Effector CD4-positive, alpha-beta T cell (primary cell): ENCODE data around the gene DYNC2H1.

Source experiments
- DNase-seq: peaks from one replicate; pipeline ENCODE4 v3.0.0-alpha.2; 2020
- total RNA-seq: gene quantifications from one replicate; lab custom pipeline; 2026; lab: John Stamatoyannopoulos, UW

The DYNC2H1 gene, protein sequence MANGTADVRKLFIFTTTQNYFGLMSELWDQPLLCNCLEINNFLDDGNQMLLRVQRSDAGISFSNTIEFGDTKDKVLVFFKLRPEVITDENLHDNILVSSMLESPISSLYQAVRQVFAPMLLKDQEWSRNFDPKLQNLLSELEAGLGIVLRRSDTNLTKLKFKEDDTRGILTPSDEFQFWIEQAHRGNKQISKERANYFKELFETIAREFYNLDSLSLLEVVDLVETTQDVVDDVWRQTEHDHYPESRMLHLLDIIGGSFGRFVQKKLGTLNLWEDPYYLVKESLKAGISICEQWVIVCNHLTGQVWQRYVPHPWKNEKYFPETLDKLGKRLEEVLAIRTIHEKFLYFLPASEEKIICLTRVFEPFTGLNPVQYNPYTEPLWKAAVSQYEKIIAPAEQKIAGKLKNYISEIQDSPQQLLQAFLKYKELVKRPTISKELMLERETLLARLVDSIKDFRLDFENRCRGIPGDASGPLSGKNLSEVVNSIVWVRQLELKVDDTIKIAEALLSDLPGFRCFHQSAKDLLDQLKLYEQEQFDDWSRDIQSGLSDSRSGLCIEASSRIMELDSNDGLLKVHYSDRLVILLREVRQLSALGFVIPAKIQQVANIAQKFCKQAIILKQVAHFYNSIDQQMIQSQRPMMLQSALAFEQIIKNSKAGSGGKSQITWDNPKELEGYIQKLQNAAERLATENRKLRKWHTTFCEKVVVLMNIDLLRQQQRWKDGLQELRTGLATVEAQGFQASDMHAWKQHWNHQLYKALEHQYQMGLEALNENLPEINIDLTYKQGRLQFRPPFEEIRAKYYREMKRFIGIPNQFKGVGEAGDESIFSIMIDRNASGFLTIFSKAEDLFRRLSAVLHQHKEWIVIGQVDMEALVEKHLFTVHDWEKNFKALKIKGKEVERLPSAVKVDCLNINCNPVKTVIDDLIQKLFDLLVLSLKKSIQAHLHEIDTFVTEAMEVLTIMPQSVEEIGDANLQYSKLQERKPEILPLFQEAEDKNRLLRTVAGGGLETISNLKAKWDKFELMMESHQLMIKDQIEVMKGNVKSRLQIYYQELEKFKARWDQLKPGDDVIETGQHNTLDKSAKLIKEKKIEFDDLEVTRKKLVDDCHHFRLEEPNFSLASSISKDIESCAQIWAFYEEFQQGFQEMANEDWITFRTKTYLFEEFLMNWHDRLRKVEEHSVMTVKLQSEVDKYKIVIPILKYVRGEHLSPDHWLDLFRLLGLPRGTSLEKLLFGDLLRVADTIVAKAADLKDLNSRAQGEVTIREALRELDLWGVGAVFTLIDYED (N-terminal part only)
- 5.4 reads per million, percentile 21 among the genes with 10 or more reads in this experiment for total RNA-seq

GRCh38 chr11:103108933-103109817 lies at the start of gene DYNC2H1:
Gene DYNC2H1 (plus strand): TSS chr11:103109426. CDS start chr11:103109575, 149 bp downstream.
- peak; percentile 78 for DNase-seq

DNA sequence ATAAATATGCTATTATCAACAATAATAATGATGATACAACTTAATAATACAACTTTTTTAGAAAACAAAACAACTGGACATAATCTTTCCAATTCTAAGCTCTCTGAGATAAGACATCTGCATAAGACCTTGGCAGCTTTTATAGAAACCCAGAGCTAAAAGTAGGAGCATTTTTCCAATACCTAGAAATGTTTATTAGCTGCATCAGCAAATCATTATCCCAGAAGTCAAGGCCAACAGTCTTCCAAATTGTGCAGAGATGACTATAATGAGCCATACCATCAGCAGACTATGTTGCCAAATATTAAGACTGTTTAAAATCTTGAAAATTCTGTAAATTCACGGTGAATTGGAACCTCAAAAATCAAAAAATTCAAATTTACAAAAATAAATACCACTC lies 47.6 kb upstream of the DYNC2H1 start:
- DNase-seq, result no peak

DNA sequence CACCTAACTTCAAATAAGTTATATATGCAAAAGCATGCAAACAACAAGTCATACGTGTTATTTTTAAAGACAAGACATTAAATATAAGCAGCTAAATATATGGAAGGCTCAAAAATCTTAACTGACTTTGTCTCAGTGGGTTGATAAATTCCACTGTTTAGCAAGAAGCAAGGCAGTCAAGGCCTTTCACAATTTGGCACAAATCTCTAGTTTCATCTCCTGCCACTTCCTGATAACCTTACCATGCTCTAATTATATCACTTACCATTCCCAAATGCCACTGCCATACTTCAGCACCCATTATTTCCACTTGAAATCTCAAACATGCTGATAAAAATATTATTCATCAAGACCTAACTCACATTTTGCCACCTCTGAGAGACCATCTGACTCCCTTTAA lies 42.1 kb upstream of the DYNC2H1 start:
- no peak for DNase-seq

DNA sequence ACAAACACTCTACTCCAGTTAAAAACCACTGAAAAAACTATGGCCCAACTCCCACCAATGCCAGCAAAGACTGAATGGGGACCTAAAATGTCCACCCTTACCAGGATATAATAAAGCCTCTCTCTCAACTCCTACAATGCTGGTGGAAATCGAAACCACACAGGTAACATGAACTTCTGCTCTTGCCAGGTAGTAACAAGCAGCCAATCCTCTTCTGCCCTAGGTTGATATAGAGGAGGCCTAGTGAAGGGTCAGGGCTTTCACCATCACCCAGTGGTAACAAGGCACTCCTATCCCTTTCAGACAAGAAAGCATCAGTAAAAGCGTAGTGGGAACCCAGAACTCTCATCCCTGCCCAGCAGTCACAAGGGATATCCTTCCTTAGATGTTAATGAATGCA lies 39.9 kb upstream of the DYNC2H1 start:
- DNase-seq, result no peak

GRCh38 chr11:103070142-103070541 lies 39.1 kb upstream of the DYNC2H1 start:
- DNase-seq, result no peak

DNA sequence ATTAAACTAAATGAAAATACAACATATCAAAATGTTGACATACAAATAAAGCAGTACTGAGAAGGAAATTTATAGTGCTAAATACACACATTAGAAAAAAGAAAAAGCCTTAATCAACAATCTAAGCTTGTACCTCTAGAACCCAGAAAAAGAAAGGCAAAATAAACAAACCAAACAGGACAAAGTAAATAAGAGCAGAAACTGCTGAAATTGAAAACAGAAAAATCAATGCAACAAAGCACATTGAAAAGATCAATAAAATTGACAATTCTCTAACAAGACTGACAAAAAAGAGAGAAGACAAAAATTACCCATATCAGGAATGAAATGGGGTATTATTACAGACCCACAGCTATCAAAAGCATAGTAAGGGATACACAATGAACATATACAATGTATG lies 38.2 kb upstream of the DYNC2H1 start:
- DNase-seq, result no peak

DNA sequence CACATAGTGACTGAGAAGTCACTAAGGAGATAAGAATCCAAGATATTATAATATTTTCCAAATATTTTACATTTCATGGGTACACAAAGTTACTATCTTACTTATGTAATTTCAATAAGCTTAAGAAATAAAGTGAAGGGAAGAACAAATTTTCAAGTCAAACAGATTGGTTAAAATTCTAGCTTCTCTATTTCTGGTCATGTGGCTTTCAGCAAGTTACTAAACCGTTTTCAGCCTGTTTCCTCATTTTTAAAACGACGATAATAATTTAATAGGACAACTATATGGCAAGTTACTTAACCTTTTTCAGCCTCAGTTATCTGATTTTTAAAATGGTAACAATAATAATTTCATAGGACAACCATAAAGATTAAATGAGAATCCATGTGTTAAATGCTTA lies 32.9 kb upstream of the DYNC2H1 start:
- no peak for DNase-seq

- no peak for DNase-seq
Observed at GRCh38 chr11:103077554-103077953, 31.7 kb upstream of the DYNC2H1 start.

DNA sequence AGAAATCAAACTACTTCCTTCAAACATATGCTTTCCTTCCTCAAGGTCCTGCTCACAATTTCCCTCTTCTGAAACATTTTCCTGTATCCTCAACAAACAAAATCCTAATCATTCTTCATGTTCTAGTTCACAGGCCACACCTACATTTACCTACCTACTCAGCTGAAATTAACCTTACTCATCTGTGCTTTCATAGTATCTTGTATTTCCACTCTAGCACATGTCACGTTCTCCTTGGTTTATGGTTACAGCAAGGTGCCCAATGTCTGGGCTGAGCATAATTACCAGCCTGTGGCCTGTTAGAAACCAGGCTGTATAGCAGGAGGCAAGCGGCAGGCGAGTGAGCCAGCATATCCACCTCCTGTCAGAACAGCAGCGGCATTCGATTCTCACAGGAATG lies 30.5 kb upstream of the DYNC2H1 start:
- DNase-seq, result no peak

GRCh38 chr11:103079833-103080232 lies 29.4 kb upstream of the DYNC2H1 start:
- no peak for DNase-seq

GRCh38 chr11:103085758-103086365 lies 23.4 kb upstream of the DYNC2H1 start:
- no peak for DNase-seq

- no peak for DNase-seq
Observed at GRCh38 chr11:103086461-103086860, 22.8 kb upstream of the DYNC2H1 start.

GRCh38 chr11:103091064-103091800 lies 18.0 kb upstream of the DYNC2H1 start:
- DNase-seq, result peak; percentile 22

GRCh38 chr11:103091801-103092524 lies 17.3 kb upstream of the DYNC2H1 start, which contains the start of gene DCUN1D5:
Gene DCUN1D5 (minus strand): TSS chr11:103092160. CDS start chr11:103091872, 288 bp downstream.
- DNase-seq, result peak; percentile 94

DNA sequence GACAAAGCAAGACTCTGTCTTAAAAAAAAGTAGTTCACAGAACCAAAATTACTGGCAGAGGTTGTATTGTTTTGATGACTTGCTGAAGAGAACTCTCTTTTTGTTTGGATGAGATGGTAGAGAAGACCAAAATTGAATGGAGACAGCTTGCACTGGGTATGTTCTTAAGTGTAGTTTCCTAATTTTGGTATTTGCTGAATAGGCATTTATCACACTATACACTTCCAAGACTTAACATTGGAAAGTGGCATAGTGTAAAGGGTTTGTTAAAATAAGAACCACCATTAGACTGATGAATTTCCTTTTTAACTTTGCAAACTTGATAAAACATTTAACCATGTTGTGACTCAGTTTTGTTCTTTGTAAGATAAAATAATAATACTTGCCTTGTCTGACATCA lies 11.9 kb upstream of the DYNC2H1 start:
- no peak for DNase-seq

DNA sequence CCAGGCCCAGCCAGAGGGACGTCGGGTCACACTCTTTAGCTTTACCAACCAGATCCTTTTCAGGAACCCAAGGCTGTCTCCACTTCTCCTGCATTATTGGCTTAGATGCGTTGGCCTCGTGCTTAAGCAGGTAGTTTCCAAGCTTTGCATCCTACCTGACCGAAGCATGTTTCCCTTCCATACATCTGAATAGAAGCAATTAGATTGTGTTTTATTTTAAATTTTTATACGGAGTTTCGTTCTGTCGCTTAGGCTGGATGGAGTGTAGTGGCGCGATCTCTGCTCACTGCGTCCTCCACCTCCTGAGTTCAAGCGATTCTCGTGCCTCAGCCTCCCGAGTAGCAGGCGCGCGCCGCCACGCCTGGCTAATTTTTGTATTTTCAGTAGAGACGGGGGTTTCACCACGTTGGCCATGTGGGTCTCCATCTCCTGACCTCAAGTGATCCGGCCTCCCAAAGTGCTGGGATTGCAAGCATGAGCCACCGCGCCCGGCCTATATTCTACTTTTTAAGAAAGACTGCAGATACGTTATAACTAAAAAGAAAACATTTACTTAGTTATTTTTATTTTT lies 677 bp downstream of the DYNC2H1 start:
- DNase-seq, result no peak

- no peak for DNase-seq
Observed at GRCh38 chr11:103110391-103110790, 1.2 kb downstream of the DYNC2H1 start.

DNA sequence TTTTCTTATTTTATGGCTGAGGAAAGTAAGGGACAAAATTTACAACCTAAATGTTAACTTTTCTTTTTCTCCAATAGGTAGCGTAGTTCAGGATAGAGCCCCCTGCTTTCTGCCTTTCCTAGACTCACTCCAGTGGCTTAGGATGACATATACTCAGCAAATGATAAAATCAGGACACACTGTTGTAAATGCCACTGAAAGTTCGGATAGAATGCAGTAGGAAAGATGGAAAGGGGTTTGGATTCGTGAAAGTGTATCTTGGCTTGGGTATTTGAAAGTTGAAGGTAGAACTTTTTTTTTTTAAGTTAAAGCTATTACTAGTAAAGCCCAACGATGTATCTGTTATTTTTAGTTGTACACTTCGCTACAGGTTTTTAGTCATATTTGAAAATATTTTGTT lies 2.2 kb downstream of the DYNC2H1 start:
- no peak for DNase-seq

DNA sequence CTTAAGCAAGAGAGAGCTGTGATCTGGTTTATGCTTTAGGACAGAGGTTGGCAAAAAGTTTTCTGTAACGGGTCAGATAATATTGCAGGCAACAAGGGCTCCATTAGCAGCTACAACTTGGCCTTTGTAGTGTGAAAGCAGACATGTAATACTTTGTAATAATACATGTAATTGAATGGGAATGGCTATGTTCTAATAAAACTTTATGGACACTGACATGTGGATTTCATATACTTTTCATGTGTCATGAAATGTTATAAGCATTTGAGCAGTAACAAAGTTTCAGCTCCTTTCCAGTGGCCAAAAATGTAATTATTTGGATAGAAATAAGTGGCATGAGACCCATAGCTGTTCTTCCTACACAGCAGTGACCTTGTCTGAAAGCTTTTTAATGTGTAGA lies 3.1 kb downstream of the DYNC2H1 start:
- no peak for DNase-seq
